T-helper 1 cell treated with Interleukin-12 subunit alpha and Interleukin-12 subunit beta and Interleukin-4 antibody, amounts not matched to agents 30 ng/mL and 1 ng/mL, for 36 hours (primary cell): ENCODE data around the gene PPP1CB. TPM values are rescaled to one million over a fixed set of nuclear protein-coding genes. Genes with fewer than 3 reads are reported as not detected.
"Not testable (repeated sequence)": the region's sequence is repeated elsewhere in the genome, so short reads cannot be mapped to it uniquely, and the experiment has no call there.

Source experiments
- intact Hi-C: fragments of 100-400 bp; cut with micrococcal nuclease; formaldehyde crosslinking; loops from one replicate; pipeline ENCODE4 v1.15.1; 2024
- total RNA-seq: library from RNA; stranded (reverse); gene quantifications from 2 replicates; pipeline ENCODE4 v1.2.3, GENCODE V29; 2022

The PPP1CB gene
- total RNA-seq, 1 donor from 2014 or later, result 196 TPM

GRCh38 chr2:28776471-28776870, 24.8 kb downstream of the PPP1CB start:
- intact Hi-C loops, result no loop called here

DNA sequence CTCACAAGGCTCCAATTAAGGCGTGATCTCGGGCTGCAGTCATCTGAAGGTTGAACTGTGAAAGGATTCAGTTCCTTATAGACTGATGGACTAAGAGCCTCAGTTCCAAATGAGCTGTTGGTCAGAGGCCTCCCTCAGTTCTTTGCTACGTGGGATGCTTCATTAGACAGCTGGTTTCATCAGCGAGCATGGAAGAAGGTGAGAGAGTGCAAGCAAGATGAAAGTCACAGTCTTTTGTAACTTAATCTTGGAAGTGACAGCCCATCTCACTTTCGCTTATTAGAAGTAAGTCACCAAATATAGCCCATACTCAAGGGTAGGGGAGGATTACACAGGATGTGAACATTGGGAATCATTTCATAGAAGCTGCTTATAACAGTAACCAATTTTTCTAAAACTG, 26.8 kb downstream of the PPP1CB start:
- intact Hi-C loops, result no loop called here

- intact Hi-C loops, result no loop called here
Measured at GRCh38 chr2:28779001-28779400, 27.4 kb downstream of the PPP1CB start.

GRCh38 chr2:28780496-28780895, 28.9 kb downstream of the PPP1CB start:
- intact Hi-C loops, result no loop called here

DNA sequence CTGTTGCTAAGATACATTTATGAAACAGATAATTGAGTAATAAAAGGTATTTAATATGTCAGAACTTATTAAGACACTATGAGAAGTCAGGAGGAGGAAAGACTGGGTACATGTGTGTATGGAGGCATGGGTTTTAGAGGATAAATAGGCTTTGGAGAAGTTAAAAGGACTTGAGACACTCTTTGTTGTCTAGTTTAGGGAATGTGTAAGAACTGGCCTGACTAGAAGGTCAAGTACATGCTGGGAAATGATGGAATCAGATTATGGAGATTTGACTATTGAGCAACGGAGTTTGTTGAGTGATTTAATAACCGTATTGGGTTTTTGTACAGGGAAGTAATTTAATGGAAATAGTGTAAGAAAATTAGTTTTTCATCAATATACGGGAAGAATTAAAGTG, 30.8 kb downstream of the PPP1CB start:
- intact Hi-C loops, result no loop called here

DNA sequence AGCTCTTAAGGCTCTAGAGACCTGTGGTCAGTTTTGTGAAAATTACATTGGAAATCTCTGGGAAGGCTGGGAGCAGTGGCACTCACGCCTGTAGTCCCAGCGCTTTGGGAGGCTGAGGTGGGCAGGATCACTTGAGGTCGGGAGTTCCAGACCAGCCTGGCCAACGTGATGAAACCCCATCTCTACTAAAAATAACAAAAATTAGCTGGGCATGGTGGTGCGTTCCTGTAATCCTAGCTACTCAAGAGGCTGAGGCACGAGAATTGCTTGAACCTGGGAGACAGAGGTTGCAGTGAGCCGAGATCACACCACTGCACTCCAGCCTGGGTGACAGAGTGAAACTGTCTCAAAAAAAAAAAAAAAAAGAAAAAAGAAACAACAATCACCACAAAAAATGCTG, 32.9 kb downstream of the PPP1CB start:
- intact Hi-C loops, result not testable (repeated sequence)

DNA sequence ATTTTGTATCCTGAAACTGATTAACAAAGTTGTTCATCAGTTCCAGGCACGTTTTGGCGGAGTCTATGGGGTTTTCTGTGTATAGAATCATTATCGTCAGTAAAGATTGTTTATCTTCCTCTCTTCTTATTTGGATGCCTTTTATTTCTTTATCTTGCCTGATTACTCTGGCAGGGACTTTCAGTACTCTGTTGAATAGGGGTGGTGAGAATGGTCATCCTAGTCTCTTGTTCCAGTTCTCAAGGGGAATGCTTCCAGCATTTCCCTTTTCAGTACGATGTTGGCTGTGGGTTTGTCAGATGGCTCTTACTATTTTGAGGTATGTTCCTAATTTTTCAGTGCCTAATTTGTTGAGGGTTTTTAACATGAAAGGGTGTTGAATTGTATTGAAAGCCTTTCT, 45.0 kb downstream of the PPP1CB start:
- intact Hi-C loops, result no loop called here

- intact Hi-C loops, result loop anchor here (2.0 kb wide), 1 partner anchor 13 kb away; no protein-coding TSS in a partner anchor
Measured at GRCh38 chr2:28801726-28802125, 50.1 kb downstream of the PPP1CB start.

DNA sequence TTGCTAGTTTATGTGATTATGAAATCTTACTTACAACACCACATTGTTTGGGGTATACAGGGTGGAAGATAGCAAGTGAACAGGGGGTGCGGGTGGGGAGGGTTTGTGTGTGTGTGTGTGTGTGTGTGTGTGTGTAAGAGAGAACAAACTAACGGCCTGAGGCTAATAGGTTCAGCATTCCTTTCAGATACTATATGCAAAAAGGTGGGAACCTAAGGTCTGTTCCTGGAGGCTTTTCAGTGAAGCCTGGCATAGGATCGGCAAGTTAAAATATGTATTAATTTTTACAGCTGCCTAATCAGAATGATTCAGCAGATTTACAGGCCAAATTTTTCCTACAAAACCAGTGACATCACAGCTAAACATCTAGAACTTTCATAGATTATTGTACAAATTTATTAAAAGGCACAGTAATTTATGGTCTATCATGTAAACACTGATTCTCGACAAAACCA, 51.4 kb downstream of the PPP1CB start:
- intact Hi-C loops, result loop anchor here (2.0 kb wide), 1 partner anchor 14 kb away; no protein-coding TSS in a partner anchor

GRCh38 chr2:28809927-28810326, 58.3 kb downstream of the PPP1CB start:
- intact Hi-C loops, result loop anchor here (1.0 to 10.0 kb wide), 10 partner anchors 11 to 1336 kb away; partner anchors contain the start of genes CLIP4, TRMT61B and WDR43

- intact Hi-C loops, result loop anchor here (1.0 to 10.0 kb wide), 10 partner anchors 11 to 1336 kb away; partner anchors contain the start of genes CLIP4, TRMT61B and WDR43
Measured at GRCh38 chr2:28810384-28811285, 59.0 kb downstream of the PPP1CB start, which contains the start of gene SPDYA. Gene SPDYA (plus strand): TSS chr2:28810834. CDS start chr2:28816015, 5,181 bp downstream.

GRCh38 chr2:28818053-28818452, 66.4 kb downstream of the PPP1CB start:
- intact Hi-C loops, result loop anchor here (10.0 kb wide), 1 partner anchor 497 kb away; no protein-coding TSS in a partner anchor

- intact Hi-C loops, result loop anchor here (1.0 to 10.0 kb wide), 10 partner anchors 11 to 376 kb away; partner anchors contain the start of genes SPDYA, TRMT61B and WDR43
Measured at GRCh38 chr2:28821295-28821958, 69.8 kb downstream of the PPP1CB start.

GRCh38 chr2:28822036-28822435, 70.4 kb downstream of the PPP1CB start:
- intact Hi-C loops, result loop anchor here (10.0 kb wide), 1 partner anchor 103 kb away; no protein-coding TSS in a partner anchor

DNA sequence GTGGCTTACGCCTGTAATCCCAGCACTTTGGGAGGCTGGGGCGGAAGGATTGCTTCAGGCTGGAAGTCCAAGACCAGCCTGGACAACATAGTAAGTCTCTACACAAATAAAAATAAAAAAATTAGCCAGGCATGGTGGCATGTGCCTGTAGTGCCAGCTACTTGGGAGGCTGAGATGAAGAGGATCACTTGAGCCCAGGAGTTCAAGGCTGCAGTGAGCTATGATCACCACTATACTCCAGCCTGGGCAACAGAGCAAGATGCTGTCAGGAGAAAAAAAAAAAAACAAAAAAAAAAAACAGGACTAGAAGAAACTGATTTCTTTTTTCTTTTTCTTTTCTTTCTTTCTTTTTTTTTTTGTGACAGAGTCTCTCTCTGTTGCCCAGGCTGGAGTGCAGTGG, 72.6 kb downstream of the PPP1CB start:
- intact Hi-C loops, result loop anchor here (10.0 kb wide), 1 partner anchor 101 kb away; no protein-coding TSS in a partner anchor

- intact Hi-C loops, result loop anchor here (10.0 kb wide), 1 partner anchor 100 kb away; no protein-coding TSS in a partner anchor
Measured at GRCh38 chr2:28824870-28825269, 73.2 kb downstream of the PPP1CB start.

GRCh38 chr2:28828382-28828781, 76.8 kb downstream of the PPP1CB start:
- intact Hi-C loops, result loop anchor here (10.0 kb wide), 1 partner anchor 96 kb away; no protein-coding TSS in a partner anchor

GRCh38 chr2:28833740-28834470, 82.3 kb downstream of the PPP1CB start:
- intact Hi-C loops, result no loop called here

- intact Hi-C loops, result no loop called here
Measured at GRCh38 chr2:28835781-28836180, 84.2 kb downstream of the PPP1CB start.

DNA sequence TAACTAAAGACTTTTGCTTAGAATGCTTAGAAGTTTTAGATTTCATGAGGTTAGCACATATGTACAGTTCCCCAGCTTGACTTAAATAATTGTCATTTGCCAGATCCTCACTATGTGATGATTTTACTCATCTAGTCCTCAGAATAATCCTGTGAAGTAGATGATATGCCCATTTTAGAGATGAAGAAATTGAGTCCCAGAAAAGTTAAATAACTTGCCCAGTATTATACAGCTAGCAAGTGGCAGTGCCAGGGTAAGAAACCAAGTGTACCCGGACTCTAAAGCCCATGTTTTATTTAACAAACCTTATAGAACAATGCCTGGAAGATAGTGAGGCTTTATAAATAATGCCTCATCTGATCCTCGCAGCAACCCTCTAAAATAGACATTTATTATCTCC, 87.3 kb downstream of the PPP1CB start:
- intact Hi-C loops, result no loop called here

GRCh38 chr2:28842042-28842441, 90.4 kb downstream of the PPP1CB start:
- intact Hi-C loops, result no loop called here
